SK-N-SH treated with all-trans-retinoic acid at 6 μM for 48 hours (cell line): ENCODE results near the gene SIX2.

ENCODE experiments used
- ATAC-seq: fragments of 200-7000 bp; cut with Tn5 transposase; 3 replicates; pipeline ENCODE4 v1.9.1; 2020; ENCODE audit warnings: mild to moderate bottlenecking, moderate library complexity
- ARNTL ChIP-seq: fragments of 450-650 bp; formaldehyde crosslinking; IDR thresholded peaks from 2 replicates; pipeline ENCODE4 v1.5.0; 2020; ENCODE audit warnings: low read depth, mild to moderate bottlenecking, moderate library complexity, borderline replicate concordance
- BACH2 ChIP-seq: fragments of 250-450 bp; sonication (Bioruptor Pico); IDR thresholded peaks from 2 replicates; pipeline ENCODE4 v1.9.0; 2021; ENCODE audit warnings: mild to moderate bottlenecking, borderline replicate concordance
- CREB5 ChIP-seq: fragments of 250-450 bp; sonication (Bioruptor Pico); IDR thresholded peaks from 2 replicates; pipeline ENCODE4 v1.5.1; 2020; ENCODE audit warnings: low read depth, mild to moderate bottlenecking, moderate library complexity
- CSDC2 ChIP-seq: fragments of 250-450 bp; sonication (Bioruptor Pico); IDR thresholded peaks from 2 replicates; pipeline ENCODE4 v1.5.0; 2020; ENCODE audit warnings: mild to moderate bottlenecking, moderate library complexity
- CSRNP3 ChIP-seq: fragments of 250-450 bp; sonication (Bioruptor Pico); IDR thresholded peaks from 2 replicates; pipeline ENCODE4 v1.5.1; 2021; ENCODE audit warnings: mild to moderate bottlenecking, moderate library complexity
- ESRRG ChIP-seq: fragments of 250-450 bp; sonication (Bioruptor Pico); IDR thresholded peaks from 2 replicates; pipeline ENCODE4 v1.6.1; 2021; ENCODE audit warnings: mild to moderate bottlenecking
- GLIS3 ChIP-seq: fragments of 250-450 bp; sonication (Bioruptor Pico); IDR thresholded peaks from 2 replicates; pipeline ENCODE4 v1.5.0; 2020; ENCODE audit warnings: mild to moderate bottlenecking, moderate library complexity
- ISL1 ChIP-seq: fragments of 250-450 bp; sonication (Bioruptor Pico); IDR thresholded peaks from 2 replicates; pipeline ENCODE4 v2.1.2; 2022; ENCODE audit warnings: mild to moderate bottlenecking, moderate library complexity
- OSR1 ChIP-seq: fragments of 250-450 bp; sonication (Bioruptor Pico); IDR thresholded peaks from 2 replicates; pipeline ENCODE4 v1.8.0; 2022; ENCODE audit warnings: moderate library complexity, mild to moderate bottlenecking, inconsistent platforms
- POU6F1 ChIP-seq: fragments of 250-450 bp; sonication (Bioruptor Pico); IDR thresholded peaks from 2 replicates; pipeline ENCODE4 v1.8.0; 2021; ENCODE audit warnings: low read depth, mild to moderate bottlenecking, moderate library complexity, borderline replicate concordance
- RARB ChIP-seq: fragments of 250-450 bp; sonication (Bioruptor Pico); IDR thresholded peaks from 2 replicates; pipeline ENCODE4 v1.8.0; 2021; ENCODE audit warnings: mild to moderate bottlenecking, moderate library complexity
- SNAI2 ChIP-seq: fragments of 250-450 bp; sonication (Bioruptor Pico); IDR thresholded peaks from 2 replicates; pipeline ENCODE4 v1.5.0; 2020; ENCODE audit warnings: mild to moderate bottlenecking, moderate library complexity
- TCF4 ChIP-seq: fragments of 250-450 bp; sonication (Bioruptor Pico); IDR thresholded peaks from 2 replicates; pipeline ENCODE4 v1.8.0; 2021; ENCODE audit warnings: mild to moderate bottlenecking, moderate library complexity, borderline replicate concordance
- TOX ChIP-seq: fragments of 250-450 bp; sonication (Bioruptor Pico); IDR thresholded peaks from 2 replicates; pipeline ENCODE4 v1.8.0; 2021; ENCODE audit warnings: mild to moderate bottlenecking, moderate library complexity, borderline replicate concordance
- ZC3H10 ChIP-seq: fragments of 250-450 bp; sonication (Bioruptor Pico); IDR thresholded peaks from 2 replicates; pipeline ENCODE4 v1.5.1; 2021; ENCODE audit warnings: mild to moderate bottlenecking, moderate library complexity
- ZFP3 ChIP-seq: fragments of 250-450 bp; sonication (Bioruptor Pico); IDR thresholded peaks from 2 replicates; pipeline ENCODE4 v1.5.0; 2020; ENCODE audit warnings: mild to moderate bottlenecking, moderate library complexity
- ZFP30 ChIP-seq: fragments of 450-650 bp; formaldehyde crosslinking; IDR thresholded peaks from 2 replicates; pipeline ENCODE4 v1.5.0; 2022; ENCODE audit warnings: mild to moderate bottlenecking, moderate library complexity
- ZNF565 ChIP-seq: fragments of 450-650 bp; formaldehyde crosslinking; conservative IDR thresholded peaks from 2 replicates; pipeline ENCODE4 v1.5.0; 2020; ENCODE audit warnings: low read depth, mild to moderate bottlenecking, moderate library complexity
- ZNF70 ChIP-seq: fragments of 450-650 bp; formaldehyde crosslinking; IDR thresholded peaks from 2 replicates; pipeline ENCODE4 v1.5.0; 2020; ENCODE audit warnings: mild to moderate bottlenecking, moderate library complexity
- TF ChIP-seq, protein P1 (sequence below): fragments of 250-450 bp; sonication (Bioruptor Pico); IDR thresholded peaks from 2 replicates; pipeline ENCODE4 v1.8.0; 2020; ENCODE audit warnings: mild to moderate bottlenecking, moderate library complexity, borderline replicate concordance

SIX2 gene

DNA sequence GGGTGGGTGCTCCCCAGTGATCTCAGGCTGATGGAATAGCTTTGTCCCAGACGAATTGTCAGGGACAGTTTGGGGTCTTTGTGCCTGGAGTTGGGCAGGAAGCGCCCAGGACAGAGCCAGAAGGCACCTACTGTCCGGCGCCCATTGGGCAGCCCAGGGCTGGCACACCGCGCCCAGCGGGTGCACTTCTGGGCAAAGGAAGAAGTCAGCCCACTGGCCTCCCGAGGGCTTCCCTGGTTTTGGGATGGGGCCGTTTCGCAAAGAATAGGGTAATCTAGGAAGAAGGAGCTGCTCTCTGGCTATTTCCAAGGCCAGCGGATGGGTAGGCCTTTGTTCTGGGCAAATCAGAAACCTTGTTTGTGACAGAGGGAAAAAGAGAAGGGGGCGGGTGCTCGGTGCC, 3.5 kb upstream of the SIX2 start:
- no peak for ATAC-seq

GRCh38 chr2:45011621-45012602, 2.7 kb upstream of the SIX2 start:
- no peak for TF ChIP-seq OSR1
- TF ChIP-seq ZNF70 (CRISPR knock-in tag) = no peak
- TF ChIP-seq TOX (CRISPR knock-in tag) = no peak
- TF ChIP-seq SNAI2 (CRISPR knock-in tag) = no peak
- no peak for TF ChIP-seq CSRNP3 (CRISPR knock-in tag)
- no peak for TF ChIP-seq BACH2 (CRISPR knock-in tag)
- no peak for TF ChIP-seq ZNF565 (CRISPR knock-in tag)
- no peak for TF ChIP-seq CSDC2 (CRISPR knock-in tag)
- no peak for TF ChIP-seq ARNTL (CRISPR knock-in tag)
- TF ChIP-seq RARB (CRISPR knock-in tag) = no peak
- no peak for TF ChIP-seq POU6F1 (CRISPR knock-in tag)
- TF ChIP-seq TCF4 (CRISPR knock-in tag) = no peak
- TF ChIP-seq ISL1 (CRISPR knock-in tag) = no peak
- TF ChIP-seq ESRRG (CRISPR knock-in tag) = no peak
- TF ChIP-seq GLIS3 (CRISPR knock-in tag) = no peak
- TF ChIP-seq ZC3H10 = no peak
- TF ChIP-seq ZFP3 (CRISPR knock-in tag) = no peak
- no peak for TF ChIP-seq CREB5 (CRISPR knock-in tag)
- TF ChIP-seq, protein P1, sequence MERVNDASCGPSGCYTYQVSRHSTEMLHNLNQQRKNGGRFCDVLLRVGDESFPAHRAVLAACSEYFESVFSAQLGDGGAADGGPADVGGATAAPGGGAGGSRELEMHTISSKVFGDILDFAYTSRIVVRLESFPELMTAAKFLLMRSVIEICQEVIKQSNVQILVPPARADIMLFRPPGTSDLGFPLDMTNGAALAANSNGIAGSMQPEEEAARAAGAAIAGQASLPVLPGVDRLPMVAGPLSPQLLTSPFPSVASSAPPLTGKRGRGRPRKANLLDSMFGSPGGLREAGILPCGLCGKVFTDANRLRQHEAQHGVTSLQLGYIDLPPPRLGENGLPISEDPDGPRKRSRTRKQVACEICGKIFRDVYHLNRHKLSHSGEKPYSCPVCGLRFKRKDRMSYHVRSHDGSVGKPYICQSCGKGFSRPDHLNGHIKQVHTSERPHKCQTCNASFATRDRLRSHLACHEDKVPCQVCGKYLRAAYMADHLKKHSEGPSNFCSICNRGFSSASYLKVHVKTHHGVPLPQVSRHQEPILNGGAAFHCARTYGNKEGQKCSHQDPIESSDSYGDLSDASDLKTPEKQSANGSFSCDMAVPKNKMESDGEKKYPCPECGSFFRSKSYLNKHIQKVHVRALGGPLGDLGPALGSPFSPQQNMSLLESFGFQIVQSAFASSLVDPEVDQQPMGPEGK (CRISPR knock-in tag) = no peak
- no peak for TF ChIP-seq ZFP30 (CRISPR knock-in tag)
- no peak for ATAC-seq

More for the DNA sequence above, 3.5 kb upstream of the SIX2 start:
- TF ChIP-seq CSDC2 (CRISPR knock-in tag) (no peak), ZNF565 (CRISPR knock-in tag) (no peak), SNAI2 (CRISPR knock-in tag) (no peak), ZFP30 (CRISPR knock-in tag) (no peak), CREB5 (CRISPR knock-in tag) (no peak), ZFP3 (CRISPR knock-in tag) (no peak)
- TF ChIP-seq, protein P1 (CRISPR knock-in tag) = no peak
